Fibroblast of gingiva (primary cell): ENCODE results near the gene EEF1AKMT3.

Source experiments
- DNase-seq: peaks from one replicate; pipeline ENCODE4 v3.0.0-alpha.2; 2011; ENCODE audit warnings: low read depth

Gene EEF1AKMT3

DNA sequence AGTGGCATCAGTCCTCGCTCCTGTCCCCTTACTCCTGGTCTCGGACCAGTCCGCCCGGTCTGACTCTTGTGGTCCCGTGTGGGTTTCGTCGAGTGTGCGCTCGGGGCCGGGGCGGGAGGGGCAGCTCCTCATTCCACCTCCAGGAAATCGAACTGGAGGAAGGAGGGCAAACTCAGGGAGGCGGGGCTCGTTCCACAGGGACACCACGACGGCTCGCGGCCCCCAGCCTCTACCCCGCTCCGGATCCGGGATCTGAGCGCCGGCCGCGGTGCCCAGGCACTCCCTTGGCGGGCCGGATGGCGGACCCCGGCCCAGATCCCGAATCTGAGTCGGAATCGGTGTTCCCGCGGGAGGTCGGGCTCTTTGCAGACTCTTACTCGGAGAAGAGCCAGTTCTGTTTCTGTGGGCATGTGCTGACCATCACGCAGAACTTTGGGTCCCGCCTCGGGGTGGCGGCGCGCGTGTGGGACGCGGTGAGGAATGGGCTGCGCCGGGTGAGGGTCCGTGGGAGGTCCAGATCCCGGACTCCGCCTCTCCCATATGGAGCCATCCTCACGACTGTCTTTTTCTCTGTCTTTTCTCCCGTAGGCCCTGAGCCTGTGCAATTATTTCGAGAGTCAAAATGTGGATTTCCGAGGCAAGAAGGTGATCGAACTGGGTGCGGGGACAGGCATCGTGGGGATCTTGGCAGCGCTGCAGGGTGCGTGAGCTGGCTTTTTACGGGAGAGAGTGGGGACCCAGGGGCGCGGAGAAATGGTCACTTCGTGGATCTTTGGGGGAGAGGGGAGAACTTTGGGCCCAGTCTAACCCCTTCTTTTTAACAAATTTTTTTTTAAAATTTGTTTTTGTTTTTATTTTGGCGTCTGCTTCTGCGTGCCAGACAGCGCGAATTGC lies at the start of gene EEF1AKMT3:
EEF1AKMT3 (plus strand) TSS at position 186 of the 894 bp plus-strand sequence; CDS start at position 297, 111 bp downstream.
- peak; percentile 39 for DNase-seq

DNA sequence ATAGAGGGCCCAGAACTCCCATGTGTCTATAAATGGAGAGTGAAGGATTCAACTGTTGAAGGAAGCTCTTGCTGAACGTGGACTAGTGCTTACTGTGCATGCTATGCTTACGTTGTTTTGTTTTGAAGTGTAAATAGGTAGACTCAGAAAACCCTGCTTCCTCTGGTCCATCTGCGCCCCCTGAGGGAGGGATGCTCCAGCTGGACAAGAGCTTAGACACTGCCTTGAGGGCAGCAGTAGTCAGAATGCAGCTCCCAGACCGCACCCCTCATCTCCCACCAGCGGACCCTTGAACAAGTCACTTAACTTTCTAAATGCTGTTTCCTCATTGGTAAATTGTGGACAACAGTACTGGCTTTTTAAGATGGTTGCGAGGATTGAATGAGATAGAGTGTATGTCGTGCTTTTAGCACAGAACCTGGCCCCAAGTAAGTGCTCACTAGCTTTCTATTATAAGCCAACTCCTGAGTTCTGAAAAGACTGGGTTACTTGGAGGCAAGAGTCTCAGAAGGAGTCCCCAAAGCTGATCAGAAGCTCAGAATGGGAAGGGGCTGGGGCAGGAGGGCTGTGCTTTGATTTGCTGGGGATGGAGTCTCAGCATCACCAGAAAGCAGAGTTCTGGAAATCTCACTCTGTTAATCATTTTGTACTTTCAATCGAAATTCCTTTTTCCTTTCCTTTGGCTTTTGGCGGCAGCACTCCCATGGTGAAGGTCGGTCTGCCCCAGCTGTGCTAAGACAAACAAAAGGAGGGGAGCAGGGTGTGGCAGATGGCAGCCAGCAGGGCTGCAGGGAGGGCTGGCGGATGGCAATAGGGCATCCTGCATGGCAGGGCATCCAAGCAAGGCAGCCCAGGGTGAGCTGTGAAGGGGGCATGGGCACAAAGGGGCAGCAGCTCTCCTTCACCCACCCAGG lies 49.4 kb upstream of the EEF1AKMT3 start:
- no peak for DNase-seq

DNA sequence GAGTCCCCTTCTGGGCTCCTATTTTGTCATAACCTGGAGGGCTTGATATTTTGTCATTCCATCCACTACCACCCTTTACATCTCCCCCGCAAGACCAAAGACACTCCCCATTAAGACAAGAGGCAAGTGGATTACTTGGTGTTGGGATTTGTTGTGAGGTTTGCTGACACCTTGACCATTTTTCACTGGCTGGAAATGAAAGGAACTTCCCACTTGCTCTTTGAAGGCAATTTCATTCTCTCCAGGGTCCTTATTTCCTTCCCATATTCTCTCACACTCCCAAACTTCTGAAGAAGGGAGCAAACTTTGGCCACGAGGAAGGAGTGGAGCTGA lies 48.8 kb upstream of the EEF1AKMT3 start:
- no peak for DNase-seq

DNA sequence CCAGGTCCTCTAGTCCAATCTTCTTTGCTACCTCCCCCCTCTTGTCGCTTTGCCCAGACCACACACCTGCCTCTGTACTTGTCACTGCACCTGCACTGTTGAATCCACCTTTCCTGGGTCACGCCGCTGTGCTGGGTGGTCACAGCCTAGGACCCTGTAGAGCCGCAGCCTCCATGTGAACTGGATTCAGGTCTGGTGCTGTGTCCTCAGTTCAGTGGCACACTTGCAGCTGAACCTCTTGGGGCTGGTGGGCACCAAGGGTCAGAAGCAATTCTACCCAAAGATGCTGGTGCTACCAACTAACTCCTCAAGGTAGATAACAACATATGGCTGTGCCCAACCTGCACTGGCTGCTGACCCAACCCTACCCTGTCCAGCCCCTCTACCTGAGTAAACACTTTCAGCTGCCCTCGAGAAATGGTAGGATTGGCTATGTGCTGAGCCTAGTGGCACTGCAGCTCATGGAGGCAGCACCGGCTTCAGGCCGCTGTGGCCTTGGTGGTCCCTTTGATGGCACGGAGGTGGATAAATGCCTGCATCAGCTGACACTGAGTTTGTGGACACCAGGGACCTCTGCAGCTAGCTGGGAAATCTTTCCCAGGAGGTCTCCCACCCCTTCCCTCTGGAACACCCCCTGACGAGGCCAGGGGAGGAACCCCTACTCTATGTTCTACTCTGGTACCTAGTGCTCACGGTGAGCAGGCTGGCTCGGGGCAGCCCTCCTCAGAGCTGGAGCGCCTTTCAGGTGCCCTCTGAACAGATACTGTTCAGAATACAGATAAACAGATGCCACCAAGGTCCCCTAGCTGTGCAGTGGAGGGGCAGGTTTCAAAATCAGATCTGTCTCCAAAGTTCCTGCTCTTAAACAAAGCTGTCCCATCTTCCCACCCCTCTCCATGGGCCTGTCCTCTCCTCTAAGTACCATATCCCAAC lies 48.1 kb upstream of the EEF1AKMT3 start:
- no peak for DNase-seq

DNA sequence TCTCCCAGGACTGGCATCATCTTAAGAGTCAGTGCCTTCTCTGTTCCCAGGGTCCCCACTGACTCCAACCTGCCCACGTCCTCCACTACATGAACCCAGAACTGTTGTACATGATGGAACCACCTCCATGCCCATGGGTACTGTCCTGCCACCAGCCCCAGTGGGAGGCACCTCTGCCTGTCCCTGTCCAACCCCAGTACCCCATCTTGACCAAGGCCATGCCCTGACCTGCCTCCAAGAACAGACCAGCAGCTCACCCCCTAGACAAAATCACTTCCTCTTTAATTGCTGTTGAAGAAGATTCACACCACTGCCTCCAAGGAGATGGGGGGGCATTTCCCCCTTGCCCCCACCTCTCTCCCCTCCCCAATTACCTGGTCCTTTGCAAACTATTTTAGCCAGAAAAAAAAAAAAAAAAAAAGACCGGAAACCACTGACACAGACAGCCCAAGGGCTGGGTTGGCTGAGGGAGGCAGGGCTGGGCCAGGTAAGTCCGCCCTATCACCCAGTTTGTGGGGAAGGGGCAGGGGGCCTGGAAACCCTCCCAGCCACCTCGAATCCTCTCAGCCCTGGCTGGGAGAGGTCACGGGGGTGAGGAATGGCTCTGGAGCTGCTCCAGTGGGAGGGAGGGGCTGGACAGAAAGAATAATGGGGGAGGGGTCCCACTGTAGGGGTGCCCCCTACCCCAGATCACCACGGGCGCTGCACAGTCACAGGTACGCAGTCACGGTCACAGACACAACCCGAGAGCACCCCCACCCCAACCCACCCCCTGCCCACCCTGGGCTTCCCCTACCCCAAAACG lies 47.3 kb upstream of the EEF1AKMT3 start:
- no peak for DNase-seq

DNA sequence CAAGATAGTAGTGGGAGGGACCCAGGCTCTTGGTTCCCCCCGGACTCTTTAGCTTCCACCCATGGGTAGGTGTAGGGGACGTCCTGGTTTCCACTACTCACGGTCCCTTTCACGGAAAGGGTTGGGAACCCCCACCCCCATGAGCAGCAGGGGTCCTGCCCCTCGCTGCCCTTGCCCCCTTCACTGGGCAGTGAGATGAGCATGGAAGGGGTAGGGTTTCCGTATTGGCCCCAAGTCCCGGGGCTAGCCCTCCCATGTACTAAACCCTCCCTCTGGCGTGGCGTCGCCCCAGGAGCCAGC lies 46.6 kb upstream of the EEF1AKMT3 start:
- DNase-seq, result no peak

DNA sequence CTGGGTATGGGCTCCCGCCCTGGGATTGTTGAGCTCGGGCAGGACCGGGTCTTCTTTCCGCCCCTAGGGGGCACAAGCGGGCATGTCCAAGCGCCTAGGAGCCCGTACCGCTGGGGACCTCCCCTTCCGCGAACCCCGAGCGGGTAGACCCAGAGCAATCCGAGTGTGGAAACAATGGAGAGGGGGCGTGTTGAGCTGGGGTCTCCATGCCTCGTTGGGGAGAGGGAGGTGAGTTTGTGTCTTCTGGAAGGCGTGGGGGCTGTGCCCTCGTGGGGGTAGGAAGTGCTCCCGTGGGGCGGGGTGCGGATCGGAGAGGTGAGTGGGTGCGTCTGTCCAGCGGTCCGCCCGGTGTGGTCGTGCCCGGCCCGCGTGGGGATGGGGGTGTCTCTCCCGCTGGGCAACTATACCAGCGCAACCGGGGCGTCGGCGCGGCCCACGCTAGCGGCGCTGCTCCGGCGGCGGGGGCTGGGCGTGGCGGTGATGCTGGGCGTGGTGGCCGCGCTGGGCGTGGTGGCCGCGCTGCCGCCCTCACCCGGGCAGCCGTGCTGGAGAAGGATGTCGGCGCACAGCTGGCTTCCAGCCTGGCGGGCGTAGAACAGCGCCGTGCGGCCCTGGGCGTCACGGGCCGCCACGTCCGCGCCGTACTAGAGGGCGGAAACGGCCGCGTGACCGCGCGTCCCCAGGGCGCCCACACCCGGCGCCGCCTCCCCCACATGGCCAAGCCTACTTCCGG lies 46.1 kb upstream of the EEF1AKMT3 start:
- DNase-seq, result peak; percentile 86

DNA sequence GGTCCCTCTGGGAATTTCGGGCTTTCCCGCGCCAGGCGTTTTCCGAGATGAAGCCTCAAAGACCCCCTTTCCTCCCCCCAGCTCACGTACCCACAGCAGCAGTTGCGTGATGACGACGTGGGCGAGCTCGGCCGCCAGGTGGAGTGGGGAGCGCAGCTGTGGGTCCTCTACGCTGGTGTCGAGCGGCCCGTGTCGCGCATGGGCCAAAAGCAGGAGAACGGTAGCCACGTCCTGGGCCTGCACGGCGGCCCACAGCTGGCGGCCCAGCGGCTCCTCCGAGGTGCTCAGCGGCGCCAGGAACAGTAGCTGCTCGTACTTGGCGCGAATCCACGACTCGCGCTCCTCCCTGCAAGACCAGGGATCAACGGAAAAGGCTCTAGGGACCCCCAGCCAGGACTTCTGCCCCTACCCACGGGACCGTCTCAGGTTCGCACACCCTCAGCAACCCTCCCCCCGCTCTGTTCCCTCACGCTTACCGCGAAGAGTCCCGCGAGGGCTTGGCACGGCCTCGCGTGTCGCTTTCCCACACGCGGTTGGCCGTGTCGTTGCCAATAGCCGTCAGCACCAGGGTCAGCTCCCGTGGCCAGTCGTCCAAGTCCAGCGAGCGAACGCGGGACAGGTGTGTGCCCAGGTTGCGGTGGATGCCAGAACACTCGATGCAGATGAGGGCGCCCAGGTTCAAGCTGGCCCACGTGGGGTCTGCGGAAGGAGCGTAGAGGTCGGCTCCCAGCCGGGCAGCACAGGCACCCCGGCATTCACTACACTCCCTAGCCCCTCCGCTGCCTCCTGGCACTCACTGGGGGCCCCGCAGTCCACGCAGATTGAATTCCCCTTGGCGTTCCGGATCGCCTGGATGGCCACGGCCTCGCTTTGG lies 45.3 kb upstream of the EEF1AKMT3 start:
- DNase-seq, result no peak

DNA sequence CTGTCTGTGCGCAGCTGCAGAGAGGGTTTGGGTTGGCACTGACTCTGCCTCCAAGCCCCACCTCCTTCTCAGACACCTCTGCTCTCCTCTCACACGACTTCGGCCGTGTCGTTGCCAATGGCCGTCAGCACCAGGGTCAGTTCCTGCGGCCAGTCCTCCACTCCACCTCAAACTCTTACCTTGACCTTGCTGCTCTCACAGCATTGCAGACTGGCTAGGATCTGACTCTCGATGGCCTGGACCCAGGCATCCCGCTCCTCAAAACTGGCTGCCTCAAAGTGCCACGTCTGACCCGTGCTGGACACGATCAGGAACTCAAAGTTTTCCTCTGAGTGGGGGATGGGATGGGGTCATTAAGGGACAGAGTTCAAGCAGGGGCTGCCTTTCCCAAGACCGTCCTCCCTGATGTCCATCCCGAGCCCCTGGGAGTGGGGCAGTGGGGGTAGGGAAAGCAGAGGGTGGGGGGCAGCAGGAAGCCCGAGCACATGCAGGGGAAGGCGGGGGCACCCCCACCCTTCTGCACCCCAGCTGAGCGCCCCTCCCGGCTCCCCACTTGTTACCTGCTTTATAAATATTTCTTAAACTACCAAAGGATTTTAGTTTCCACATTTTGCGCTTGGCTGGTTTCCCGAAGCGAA lies 44.5 kb upstream of the EEF1AKMT3 start:
- DNase-seq, result no peak

DNA sequence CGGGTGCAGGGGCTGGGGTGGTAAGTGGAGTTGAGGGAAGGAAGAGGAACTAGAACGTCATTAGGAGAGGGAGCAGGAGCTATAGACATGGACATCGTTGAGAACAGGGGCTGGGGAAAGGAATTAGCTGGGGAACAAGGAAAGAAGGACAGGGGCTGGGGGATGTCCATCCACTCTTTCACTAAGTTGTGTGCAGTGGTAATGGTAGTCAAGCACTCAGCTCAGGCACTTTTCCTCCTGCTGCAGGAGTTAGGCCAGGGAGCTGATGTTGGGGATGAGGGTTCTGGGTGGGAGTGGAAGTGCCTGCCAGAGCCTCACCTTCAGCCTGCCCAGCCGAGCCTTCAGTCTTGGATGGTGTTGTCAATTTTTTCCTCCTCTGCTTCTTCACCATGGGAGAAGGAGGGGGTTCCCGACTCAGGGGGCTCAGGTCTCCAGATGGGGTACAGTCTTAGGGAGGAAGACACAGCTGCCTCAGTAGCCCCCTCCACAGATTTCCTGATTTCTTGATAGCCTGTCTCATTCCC lies 43.0 kb upstream of the EEF1AKMT3 start:
- DNase-seq, result no peak

DNA sequence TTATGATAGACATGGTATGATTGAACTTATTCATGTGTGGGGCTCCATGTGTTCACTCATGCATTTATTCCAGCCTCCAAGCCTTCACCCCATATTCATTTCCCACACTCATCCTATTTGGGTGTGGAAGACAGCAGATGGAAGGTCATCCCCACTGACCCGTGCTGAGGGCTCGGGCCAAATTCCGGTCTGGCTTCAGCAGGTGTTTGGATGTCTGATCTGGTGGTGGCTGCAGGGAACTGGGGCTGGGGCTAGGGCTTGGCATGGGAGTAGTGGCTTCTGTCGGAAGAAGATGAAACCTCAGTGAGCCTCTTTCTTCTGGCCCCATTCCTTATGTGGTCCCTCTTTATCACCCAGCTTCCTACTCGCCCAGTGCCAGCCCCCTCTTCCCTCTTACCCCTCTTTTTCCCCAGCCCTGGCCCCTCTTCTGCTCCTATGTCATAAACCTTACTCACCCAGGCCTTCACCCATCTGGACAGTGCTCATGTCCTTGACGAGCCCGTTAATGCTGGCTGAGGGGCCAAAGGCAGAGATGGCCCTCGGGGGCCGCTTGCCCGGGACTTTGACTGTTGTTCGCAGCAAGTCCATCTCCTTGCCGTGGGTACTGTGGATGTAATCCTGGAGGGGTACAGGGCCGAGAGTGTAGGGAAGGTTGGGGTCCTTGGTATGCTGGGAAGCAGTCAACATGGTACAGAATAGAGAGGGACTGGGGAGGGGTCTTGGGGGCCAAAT lies 41.9 kb upstream of the EEF1AKMT3 start:
- DNase-seq, result no peak

DNA sequence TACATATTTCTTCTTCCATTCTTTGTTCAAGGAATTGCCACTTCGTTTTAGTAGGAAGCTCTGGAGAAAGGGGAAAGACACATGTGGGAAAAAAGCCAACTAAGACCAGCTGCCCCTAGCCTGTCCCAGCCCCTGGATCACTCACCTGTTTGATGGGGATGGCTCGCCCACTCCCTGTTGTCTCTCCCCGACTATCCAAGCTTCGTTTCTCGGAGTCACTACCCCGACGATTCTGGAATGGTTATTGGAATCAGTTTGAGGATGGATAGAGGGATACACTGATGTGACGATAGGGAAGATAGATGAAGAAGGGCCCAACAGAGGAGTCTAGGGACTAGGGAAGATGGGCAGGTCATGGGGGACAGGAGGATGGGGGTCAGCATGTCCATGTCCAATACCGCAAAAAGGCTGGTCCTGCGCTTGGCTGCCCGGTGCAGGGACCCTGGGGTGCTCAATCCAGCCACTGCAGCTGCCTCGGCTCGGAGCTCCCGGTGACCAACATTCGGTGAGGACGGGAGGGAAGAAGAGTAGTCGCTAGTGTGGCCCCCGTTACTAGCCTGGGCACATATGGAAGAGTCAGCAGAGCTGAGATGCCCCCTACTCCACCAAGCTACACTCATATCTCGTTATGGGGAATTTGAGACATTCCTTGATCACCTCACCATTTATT lies 40.9 kb upstream of the EEF1AKMT3 start:
- DNase-seq, result no peak

DNA sequence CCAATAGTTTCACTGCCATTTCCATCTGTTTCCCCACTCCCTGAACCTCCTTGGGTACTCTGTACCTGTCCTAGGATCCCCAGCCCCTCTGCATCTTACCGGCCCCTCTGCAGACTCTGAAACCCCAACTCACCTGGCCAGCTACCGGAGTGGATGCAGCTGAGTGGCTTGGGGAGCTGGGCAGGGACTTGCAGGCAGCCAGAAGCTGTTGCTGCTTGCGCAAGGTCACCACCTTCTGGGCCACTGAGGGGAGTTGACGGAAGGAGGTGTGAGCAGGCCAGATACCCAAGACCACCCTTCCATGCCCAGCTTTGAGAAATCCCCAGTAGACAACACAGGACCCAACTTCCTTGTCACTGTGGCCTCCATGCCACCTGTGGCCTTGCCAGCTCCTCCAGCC lies 40.1 kb upstream of the EEF1AKMT3 start:
- no peak for DNase-seq

DNA sequence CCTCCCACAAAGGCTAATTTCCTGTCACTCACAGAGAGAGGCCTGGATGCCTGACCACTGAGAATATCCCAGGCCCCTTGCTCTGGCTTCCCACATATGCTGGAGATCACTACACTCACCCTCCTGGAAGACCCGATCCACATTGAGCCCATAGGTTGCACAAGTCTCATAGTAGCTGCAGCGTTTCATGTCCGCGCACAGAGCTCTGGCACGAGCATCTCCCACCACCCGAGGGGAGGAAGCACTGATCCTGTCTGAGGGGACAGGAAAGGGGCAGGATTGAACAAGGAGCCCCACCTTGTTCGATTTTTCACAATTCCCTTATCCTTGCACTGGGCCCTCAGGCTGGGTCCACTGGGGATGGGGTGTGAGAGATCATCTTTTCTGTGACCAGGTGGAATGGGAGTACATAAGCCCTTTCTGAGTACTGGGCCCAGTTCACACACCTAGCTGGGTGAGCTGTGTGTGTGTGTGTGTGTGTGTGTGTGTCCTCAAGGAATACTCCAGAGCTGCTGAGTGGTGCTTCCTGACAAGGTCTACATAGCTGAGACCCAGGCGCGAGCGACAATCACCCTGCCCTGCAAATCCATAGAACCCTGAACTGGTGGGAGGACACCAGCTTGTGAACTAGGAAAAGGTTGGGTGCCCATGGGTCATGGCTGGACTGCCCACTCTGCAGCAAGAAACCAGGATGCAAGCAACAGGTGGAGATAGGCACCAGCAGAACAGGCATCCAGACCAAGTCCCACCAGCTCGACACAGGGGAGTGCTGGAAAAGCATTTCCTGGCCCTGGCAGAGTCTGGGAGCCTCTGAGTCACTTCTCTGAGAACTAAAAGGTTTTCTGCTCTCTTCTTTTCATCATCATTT lies 39.5 kb upstream of the EEF1AKMT3 start:
- DNase-seq, result no peak

DNA sequence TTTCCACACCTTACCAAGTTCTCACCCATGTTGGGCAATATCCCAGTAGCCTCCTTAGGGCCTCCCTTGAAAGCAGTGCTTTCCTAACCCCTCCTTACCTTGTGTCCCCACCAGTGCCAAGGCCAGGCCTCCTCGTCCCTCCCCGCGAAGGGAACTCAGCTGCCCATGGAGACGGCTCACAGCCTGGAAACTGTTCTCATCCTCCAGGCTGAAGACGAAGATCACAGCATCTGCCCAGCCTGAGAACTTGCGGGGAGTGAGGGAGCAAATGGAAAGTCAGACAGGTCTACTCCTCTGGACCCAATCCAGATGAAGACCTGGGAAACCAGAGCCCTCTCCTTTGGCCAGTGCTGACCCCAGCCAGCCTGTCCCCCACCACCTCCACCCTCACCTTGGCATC lies 38.5 kb upstream of the EEF1AKMT3 start:
- DNase-seq, result no peak

DNA sequence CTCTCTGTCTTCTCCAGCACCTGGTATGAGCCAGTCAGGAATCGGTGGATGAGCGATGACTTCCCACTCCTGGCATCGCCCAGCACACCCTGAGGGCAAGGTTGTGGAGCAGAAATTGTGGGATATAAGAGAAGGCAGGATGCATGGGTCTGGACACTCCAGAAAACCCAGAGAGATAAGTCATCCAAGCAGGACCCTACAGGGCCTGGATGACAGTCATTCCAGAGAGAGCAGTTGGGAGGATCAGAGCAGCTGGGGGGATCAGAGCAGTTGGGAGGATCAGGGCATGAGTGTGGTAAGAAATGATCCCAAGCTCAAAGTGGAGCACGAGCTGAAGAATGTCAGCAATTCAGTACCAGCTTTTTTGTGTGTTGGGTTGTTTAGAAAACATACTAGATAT lies 37.8 kb upstream of the EEF1AKMT3 start:
- no peak for DNase-seq
